Panc1 (cell line): ENCODE results near the gene GSTT4.

ENCODE experiments used
- POLR2AphosphoS5 ChIP-seq: IDR thresholded peaks from 2 replicates; pipeline ENCODE4 v1.6.1; 2012; ENCODE audit warnings: mild to moderate bottlenecking, low read depth, low read length, moderate library complexity
- REST ChIP-seq, 2 experiments: IDR thresholded peaks; 2 replicates each; pipeline ENCODE4 v1.6.1; 2011 to 2012; ENCODE audit warnings: low read depth in 2 of 2, control low read depth in 1 of 2, low read length in 1 of 2, mild to moderate bottlenecking in 1 of 2, moderate library complexity in 1 of 2; ENCODE audit not compliant: insufficient read depth in 1 of 2
- SIN3A ChIP-seq: IDR thresholded peaks from 2 replicates; pipeline ENCODE4 v1.6.1; 2012; ENCODE audit warnings: low read depth, mild to moderate bottlenecking, low read length, moderate library complexity, borderline replicate concordance; ENCODE audit not compliant: insufficient read depth
- TCF7L2 ChIP-seq: IDR thresholded peaks from 2 replicates; pipeline ENCODE4 v1.6.1; 2011; ENCODE audit warnings: mild to moderate bottlenecking, low read depth, low read length, inconsistent platforms
- TF ChIP-seq, protein P1 (sequence below): fragments of 450-650 bp; IDR thresholded peaks from 2 replicates; pipeline ENCODE4 v1.5.1; 2017; ENCODE audit warnings: mild to moderate bottlenecking

- TF ChIP-seq POLR2AphosphoS5 = no peak
- TF ChIP-seq, protein P1, sequence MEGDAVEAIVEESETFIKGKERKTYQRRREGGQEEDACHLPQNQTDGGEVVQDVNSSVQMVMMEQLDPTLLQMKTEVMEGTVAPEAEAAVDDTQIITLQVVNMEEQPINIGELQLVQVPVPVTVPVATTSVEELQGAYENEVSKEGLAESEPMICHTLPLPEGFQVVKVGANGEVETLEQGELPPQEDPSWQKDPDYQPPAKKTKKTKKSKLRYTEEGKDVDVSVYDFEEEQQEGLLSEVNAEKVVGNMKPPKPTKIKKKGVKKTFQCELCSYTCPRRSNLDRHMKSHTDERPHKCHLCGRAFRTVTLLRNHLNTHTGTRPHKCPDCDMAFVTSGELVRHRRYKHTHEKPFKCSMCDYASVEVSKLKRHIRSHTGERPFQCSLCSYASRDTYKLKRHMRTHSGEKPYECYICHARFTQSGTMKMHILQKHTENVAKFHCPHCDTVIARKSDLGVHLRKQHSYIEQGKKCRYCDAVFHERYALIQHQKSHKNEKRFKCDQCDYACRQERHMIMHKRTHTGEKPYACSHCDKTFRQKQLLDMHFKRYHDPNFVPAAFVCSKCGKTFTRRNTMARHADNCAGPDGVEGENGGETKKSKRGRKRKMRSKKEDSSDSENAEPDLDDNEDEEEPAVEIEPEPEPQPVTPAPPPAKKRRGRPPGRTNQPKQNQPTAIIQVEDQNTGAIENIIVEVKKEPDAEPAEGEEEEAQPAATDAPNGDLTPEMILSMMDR = no peak
- TF ChIP-seq REST (IDR thresholded peaks at IDR 0.05; ENCODE audit: insufficient read depth in 1 of 2, low read depth in 2 of 2, low read length in 1 of 2) = no peak
- no peak for TF ChIP-seq SIN3A
- no peak for TF ChIP-seq TCF7L2
These were observed 20.2 kb upstream of the GSTT4 start for GRCh38 chr22:24025475-24025874.
